A549 (cell line): Measurements from ENCODE around the gene CELF4.

Source experiments
- CTCF ChIP-seq: fragments of >200 bp; sonication (Bioruptor Twin); formaldehyde crosslinking; IDR thresholded peaks from 3 replicates; pipeline ENCODE4 v1.5.1; 2016
- POLR2A ChIP-seq: IDR thresholded peaks from 2 replicates; pipeline ENCODE4 v1.6.1; 2012; ENCODE audit warnings: mild to moderate bottlenecking, low read length

GRCh38 chr18:37304012-37304680, 261.5 kb downstream of the CELF4 start:
- TF ChIP-seq POLR2A (no peak), CTCF (no peak)
